ENCODE data around the gene SEC63. TPM values are rescaled to one million over a fixed set of nuclear protein-coding genes. Genes with fewer than 3 reads are reported as not detected.
A peak's percentile ranks its signal among the peaks of the same experiment; 100 is the strongest.

Gene SEC63
- total RNA-seq, 4 donors from 2014 or later: 10.1 to 23.1 (median 11.2) TPM

GRCh38 chr6:107982486-107982885 is 24.5 kb upstream of the SEC63 start:
- no peak overlapping the region for H3K27ac ChIP-seq
- H3K4me1 ChIP-seq: no peaks in the 10 kb centered on the region
- H3K4me3 ChIP-seq: no peak overlapping the region
- no peak for ATAC-seq
- no peak for DNase-seq
- H3K27me3 ChIP-seq: peaks cover 0 to 7% (median 0%) of the 10 kb centered on the region in 3 donors
- in situ Hi-C loops (cut with MboI; ENCODE audit: low sequenced_read_pairs in 4 of 4): loop anchor here in 2 of 4 donors (25.0 kb wide), 2 partner anchors 505 to 530 kb away; no protein-coding TSS in a partner anchor
- no peaks in the 10 kb centered on the region for H3K9me3 ChIP-seq
- intact Hi-C loops (cut with DNase I; ENCODE audit: low total_unique reads): loop anchor here (5.0 kb wide), 1 partner anchor 70 kb away; no protein-coding TSS in a partner anchor
- H3K36me3 ChIP-seq: no peaks in the 10 kb centered on the region
- no peak for TF ChIP-seq POLR2A (IDR thresholded peaks at IDR 0.05)
- no peak for TF ChIP-seq CTCF (IDR thresholded peaks at IDR 0.05 in 4 of 5, conservative IDR thresholded peaks at IDR 0.05 in 1 of 5)

GRCh38 chr6:107981695-107982094 is 23.7 kb upstream of the SEC63 start:
- in situ Hi-C loops (cut with MboI; ENCODE audit: low sequenced_read_pairs in 4 of 4): loop anchor here in 2 of 4 donors (25.0 kb wide), 2 partner anchors 506 to 531 kb away; no protein-coding TSS in a partner anchor
- intact Hi-C loops (cut with DNase I; ENCODE audit: low total_unique reads): loop anchor here (5.0 kb wide), 1 partner anchor 71 kb away; no protein-coding TSS in a partner anchor
- ATAC-seq: no peak

GRCh38 chr6:107977283-107977682 is 19.3 kb upstream of the SEC63 start:
- H3K9me3 ChIP-seq: no peaks in the 10 kb centered on the region
- no peak overlapping the region for H3K27ac ChIP-seq
- no peaks in the 10 kb centered on the region for H3K36me3 ChIP-seq
- intact Hi-C loops (cut with DNase I; ENCODE audit: low total_unique reads): loop anchor here (2.0 kb wide), 1 partner anchor 550 kb away; no protein-coding TSS in a partner anchor
- TF ChIP-seq CTCF (IDR thresholded peaks at IDR 0.05 in 4 of 5, conservative IDR thresholded peaks at IDR 0.05 in 1 of 5) (peak in 1 of 5 experiments; percentile 17), POLR2A (IDR thresholded peaks at IDR 0.05) (no peak)
- H3K4me3 ChIP-seq: no peak overlapping the region
- H3K4me1 ChIP-seq: no peaks in the 10 kb centered on the region
- H3K27me3 ChIP-seq: no peaks in the 10 kb centered on the region
- in situ Hi-C loops (cut with MboI; ENCODE audit: low sequenced_read_pairs in 4 of 4): loop anchor here in 2 of 4 donors (25.0 kb wide), 2 partner anchors 510 to 535 kb away; no protein-coding TSS in a partner anchor
- DNase-seq (no peak), ATAC-seq (no peak)

More at GRCh38 chr6:107981695-107982094, 23.7 kb upstream of the SEC63 start:
- Histone ChIP-seq H3K4me3 (no peak overlapping the region), H3K9me3 (no peaks in the 10 kb centered on the region), H3K4me1 (no peaks in the 10 kb centered on the region), H3K36me3 (no peaks in the 10 kb centered on the region), H3K27ac (no peak overlapping the region), H3K27me3 (peaks cover 0 to 7% (median 0%) of the 10 kb centered on the region in 3 donors)
- TF ChIP-seq CTCF (IDR thresholded peaks at IDR 0.05 in 4 of 5, conservative IDR thresholded peaks at IDR 0.05 in 1 of 5) (no peak), POLR2A (IDR thresholded peaks at IDR 0.05) (no peak)
- DNase-seq: no peak

GRCh38 chr6:107976155-107976783 is 18.3 kb upstream of the SEC63 start:
- Histone ChIP-seq H3K36me3 (no peaks in the 10 kb centered on the region), H3K27me3 (no peaks in the 10 kb centered on the region), H3K4me3 (no peak overlapping the region), H3K9me3 (no peaks in the 10 kb centered on the region), H3K4me1 (no peaks in the 10 kb centered on the region), H3K27ac (no peak overlapping the region)
- in situ Hi-C loops (cut with MboI; ENCODE audit: low sequenced_read_pairs in 4 of 4) (loop anchor here in 2 of 4 donors (25.0 kb wide), 2 partner anchors 511 to 536 kb away; no protein-coding TSS in a partner anchor), intact Hi-C loops (cut with DNase I; ENCODE audit: low total_unique reads) (loop anchor here (2.0 kb wide), 1 partner anchor 551 kb away; no protein-coding TSS in a partner anchor)
- DNase-seq: no peak
- ATAC-seq: no peak
- TF ChIP-seq CTCF (IDR thresholded peaks at IDR 0.05 in 4 of 5, conservative IDR thresholded peaks at IDR 0.05 in 1 of 5) (no peak), POLR2A (IDR thresholded peaks at IDR 0.05) (no peak)

All from gastrocnemius medialis (tissue), 4 donors.